K562 (cell line): Measurements from ENCODE around the gene ZBTB42. TPM values are rescaled to one million over a fixed set of nuclear protein-coding genes. Genes with fewer than 3 reads are reported as not detected.

Experiments
- ATAC-seq: fragments of 200-7000 bp; cut with Tn5 transposase; 3 replicates; pipeline ENCODE4 v1.9.1; 2020; ENCODE audit warnings: moderate library complexity
- BruUV-seq: library from RNA; stranded (reverse); fragments of 400-500 nt; replicated peaks from 2 replicates; lab custom pipeline; 2021; lab: Mats Ljungman, UMichigan
- CTCF ChIA-PET: fragments of 300-600 bp; formaldehyde crosslinking; extraction: SDS; loops from one replicate; lab custom pipeline; 2021; ENCODE audit warnings: low intra/inter-chr PET ratio; lab: Yijun Ruan, JAX
- POLR2A ChIA-PET: fragments of 300-600, 350-650 bp; sonication (Branson Sonifier 250); formaldehyde crosslinking; extraction: SDS; loops from one replicate; lab custom pipeline; 2021; ENCODE audit warnings: antibody characterized with exemption, inconsistent platforms; lab: Yijun Ruan, JAX
- DNase-seq, 4 experiments: peaks; one replicate each; pipeline versions ENCODE4 v3.0.0 to v3.0.0-alpha.2; 2011 to 2018; ENCODE audit warnings: low spot score in 3 of 4, mixed read lengths in 3 of 4; ENCODE audit errors: extremely low read depth in 1 of 4
- FAIRE-seq: peaks from 2 replicates; lab custom pipeline; 2011; peaks lifted over from hg19 to GRCh38; lab: Jason Lieb, UNC
- H2AFZ ChIP-seq: 2 replicates; pipeline ENCODE4 v1.6.0; 2011; ENCODE audit warnings: low read depth, low read length, control low read depth, inconsistent platforms
- H3K27ac ChIP-seq: fragments of 200-600 bp; 3 replicates; pipeline ENCODE4 v1.8.0; 2011; ENCODE audit warnings: low read depth, mild to moderate bottlenecking, control low read depth, inconsistent platforms, low read length, moderate library complexity, mixed read lengths; ENCODE audit errors: extremely low read depth
- H3K27me3 ChIP-seq, 2 experiments: fragments of 300-600 bp in 1 of 2; 2 replicates in 1 of 2; 3 replicates in 1 of 2; pipeline versions ENCODE4 v1.6.0 to v1.8.0; 2011; ENCODE audit warnings: inconsistent platforms in 2 of 2, low read length in 2 of 2, mild to moderate bottlenecking in 1 of 2, mixed read lengths in 1 of 2, moderate library complexity in 1 of 2; ENCODE audit not compliant: control insufficient read depth in 2 of 2, insufficient read depth in 2 of 2
- H3K36me3 ChIP-seq: fragments of 300-600 bp; 3 replicates; pipeline ENCODE4 v1.8.0; 2011; ENCODE audit warnings: mild to moderate bottlenecking, low read length, inconsistent platforms; ENCODE audit not compliant: control insufficient read depth, insufficient read depth
- H3K4me1 ChIP-seq, 2 experiments: fragments of 200-600 bp in 1 of 2; replicated peaks in 1 of 2; 2 replicates in 1 of 2; 3 replicates in 1 of 2; pipeline versions ENCODE4 v1.5.1 to v1.8.0; 2011; ENCODE audit warnings: inconsistent platforms in 2 of 2, low read length in 2 of 2, mild to moderate bottlenecking in 1 of 2, mixed read lengths in 1 of 2, moderate library complexity in 1 of 2; ENCODE audit not compliant: control insufficient read depth in 2 of 2, insufficient read depth in 2 of 2
- H3K4me2 ChIP-seq: 2 replicates; pipeline ENCODE4 v1.6.1; 2011; ENCODE audit warnings: low read length, control low read depth, inconsistent platforms, mixed read lengths; ENCODE audit not compliant: insufficient read depth
- H3K4me3 ChIP-seq: fragments of 200-600 bp; sonication (generic), shearing (Covaris generic); 2 replicates; pipeline ENCODE4 v1.5.1; 2016; ENCODE audit warnings: control low read depth, inconsistent platforms
- H3K79me2 ChIP-seq: fragments of 200-600 bp; 3 replicates; pipeline ENCODE4 v1.8.0; 2011; ENCODE audit warnings: low read length, inconsistent platforms; ENCODE audit not compliant: control insufficient read depth, insufficient read depth
- H3K9ac ChIP-seq, 2 experiments: 2 replicates each; pipeline versions ENCODE4 v1.6.0 to v1.6.1; 2011; ENCODE audit warnings: low read depth in 2 of 2, low read length in 2 of 2, control low read depth in 1 of 2, inconsistent platforms in 1 of 2, mild to moderate bottlenecking in 1 of 2, mixed read lengths in 1 of 2; ENCODE audit not compliant: insufficient read depth in 1 of 2
- H3K9me1 ChIP-seq: one replicate; pipeline ENCODE4 v1.6.0; 2011; ENCODE audit warnings: inconsistent platforms, mild to moderate bottlenecking, low read length, moderate library complexity; ENCODE audit not compliant: control insufficient read depth, insufficient read depth
- H3K9me3 ChIP-seq: replicated peaks from 2 replicates; pipeline ENCODE4 v1.5.1; 2011; ENCODE audit warnings: low read depth, low read length, inconsistent platforms; ENCODE audit not compliant: control insufficient read depth, insufficient read depth
- H4K20me1 ChIP-seq: replicated peaks from 2 replicates; pipeline ENCODE4 v1.6.1; 2011; ENCODE audit warnings: low read length, inconsistent platforms, mixed read lengths; ENCODE audit not compliant: control insufficient read depth, insufficient read depth
- ETV6 ChIP-seq, 3 experiments: fragments of 150-350 bp in 1 of 3; sonication (generic) in 1 of 3; formaldehyde crosslinking in 1 of 3; IDR thresholded peaks; 2 replicates each; pipeline versions ENCODE4 v1.6.1 to v1.8.0; 2014 to 2022; ENCODE audit warnings: borderline replicate concordance in 2 of 3, low read depth in 2 of 3, antibody characterized with exemption in 1 of 3, low read length in 1 of 3, mild to moderate bottlenecking in 1 of 3, missing genetic modification reagents in 1 of 3
- GABPB1 ChIP-seq: sonication (generic); formaldehyde crosslinking; IDR thresholded peaks from 2 replicates; pipeline ENCODE4 v1.8.0; 2022; ENCODE audit warnings: mild to moderate bottlenecking, missing genetic modification reagents
- HCFC1 ChIP-seq: IDR thresholded peaks from 2 replicates; pipeline ENCODE4 v1.6.1; 2012; ENCODE audit warnings: low read depth, low read length, improper control_type of control experiment
- HMGN3 ChIP-seq: IDR thresholded peaks from 2 replicates; pipeline ENCODE4 v1.6.1; 2011; ENCODE audit warnings: borderline replicate concordance, low read depth, mild to moderate bottlenecking, mixed read lengths, low read length; ENCODE audit not compliant: insufficient read length; ENCODE audit errors: extremely low read depth
- NFIX ChIP-seq: fragments of 250-450 bp; sonication (Bioruptor Pico); IDR thresholded peaks from 2 replicates; pipeline ENCODE4 v1.4.0; 2020; ENCODE audit warnings: low read depth, mild to moderate bottlenecking, moderate library complexity
- POLR3G ChIP-seq: IDR thresholded peaks from 2 replicates; pipeline ENCODE4 v1.6.1; 2011; ENCODE audit not compliant: insufficient read length, insufficient replicate concordance; ENCODE audit errors: extremely low read depth
- TBP ChIP-seq: optimal IDR thresholded peaks from 2 replicates; pipeline ENCODE3; 2011; ENCODE audit warnings: low read depth, low read length, improper control_type of control experiment
- ZNF212 ChIP-seq: fragments of 450-650 bp; formaldehyde crosslinking; IDR thresholded peaks from 2 replicates; pipeline ENCODE4 v1.4.0; 2020; ENCODE audit warnings: mild to moderate bottlenecking
- ZNF232 ChIP-seq: sonication (generic); formaldehyde crosslinking; IDR thresholded peaks from 2 replicates; pipeline ENCODE4 v1.8.0; 2022; ENCODE audit warnings: mild to moderate bottlenecking, missing genetic modification reagents
- WGBS: fragments of 100-300 bp; shearing (Covaris generic); methylation state at CpG from one replicate; pipeline ENCODE4 v1.1.6; 2016; ENCODE audit warnings: low coverage, mixed read lengths; ENCODE audit not compliant: insufficient coverage; ENCODE audit errors: missing lambda C conversion rate; 5-methylcytosine and 5-hydroxymethylcytosine counted together
- in situ Hi-C: fragments of 300-500 bp; cut with MboI; formaldehyde crosslinking; loops from 4 replicates; pipeline ENCODE4 v1.15.0; 2018; ENCODE audit warnings: inconsistent platforms, mixed read lengths
- intact Hi-C: fragments of 100-400 bp; cut with micrococcal nuclease; formaldehyde crosslinking; loops from 2 replicates; pipeline ENCODE4 v1.14.2; 2022
- polyA plus RNA-seq, 8 experiments: library from polyadenylated mRNA; depleted of rRNA in 4 of 8; stranded (reverse) in 5 of 8; unstranded in 3 of 8; fragments of >200 nt; fragmentation: Nextera tagmentation in 2 of 8; fragmentation: Illumina TruSeq in 1 of 8; extraction: Ambion mirVana in 2 of 8; extraction: Trizol in 1 of 8; gene quantifications; 2 replicates each; pipeline versions ENCODE4 v1.2.1 to v1.2.3, GENCODE V29; 2011 to 2014; ENCODE audit warnings: inconsistent platforms in 1 of 8, missing spikeins in 1 of 8
- total RNA-seq, 7 experiments: library from RNA; depleted of rRNA in 6 of 7; stranded (reverse); fragments of >200 nt in 6 of 7; fragmentation: Illumina TruSeq in 2 of 7; extraction: Trizol in 2 of 7; gene quantifications; 2 replicates each; pipeline versions ENCODE4 v1.2.1 to v1.2.3, GENCODE V29; 2011 to 2021; ENCODE audit warnings: low replicate concordance in 1 of 7
- TF ChIP-seq, protein P1 (sequence below): fragments of 250-450 bp; sonication (Bioruptor Pico); IDR thresholded peaks from 2 replicates; pipeline ENCODE4 v1.4.0; 2020
- TF ChIP-seq, protein P2 (sequence below), 3 experiments: fragments of 200-800 bp in 1 of 3; sonication (Bioruptor generic) in 1 of 3; sonication (generic) in 1 of 3; formaldehyde crosslinking in 1 of 3; IDR thresholded peaks; 2 replicates each; pipeline versions ENCODE4 v1.6.1 to v1.8.0; 2016 to 2022; ENCODE audit warnings: mild to moderate bottlenecking in 2 of 3, missing compliant biosample characterization in 2 of 3, missing genetic modification characterization in 2 of 3, missing genetic modification reagents in 1 of 3
- TF ChIP-seq, protein P3 (sequence below): fragments of 450-650 bp; formaldehyde crosslinking; IDR thresholded peaks from 2 replicates; pipeline ENCODE4 v1.4.0; 2022; ENCODE audit warnings: missing genetic modification characterization
- TF ChIP-seq, protein P4 (sequence below): fragments of 450-650 bp; conservative IDR thresholded peaks from 2 replicates; pipeline ENCODE4 v1.6.1; 2016; ENCODE audit warnings: missing genetic modification characterization, low read depth, mild to moderate bottlenecking, control low read depth, missing compliant biosample characterization

Gene ZBTB42
- total and polyA plus RNA-seq, 9 of the 15 experiments (the other 6 are each of a cell fraction or from before 2014, with no cell fraction given) = 0.03 to 8.5 (median 2.4) TPM

DNA sequence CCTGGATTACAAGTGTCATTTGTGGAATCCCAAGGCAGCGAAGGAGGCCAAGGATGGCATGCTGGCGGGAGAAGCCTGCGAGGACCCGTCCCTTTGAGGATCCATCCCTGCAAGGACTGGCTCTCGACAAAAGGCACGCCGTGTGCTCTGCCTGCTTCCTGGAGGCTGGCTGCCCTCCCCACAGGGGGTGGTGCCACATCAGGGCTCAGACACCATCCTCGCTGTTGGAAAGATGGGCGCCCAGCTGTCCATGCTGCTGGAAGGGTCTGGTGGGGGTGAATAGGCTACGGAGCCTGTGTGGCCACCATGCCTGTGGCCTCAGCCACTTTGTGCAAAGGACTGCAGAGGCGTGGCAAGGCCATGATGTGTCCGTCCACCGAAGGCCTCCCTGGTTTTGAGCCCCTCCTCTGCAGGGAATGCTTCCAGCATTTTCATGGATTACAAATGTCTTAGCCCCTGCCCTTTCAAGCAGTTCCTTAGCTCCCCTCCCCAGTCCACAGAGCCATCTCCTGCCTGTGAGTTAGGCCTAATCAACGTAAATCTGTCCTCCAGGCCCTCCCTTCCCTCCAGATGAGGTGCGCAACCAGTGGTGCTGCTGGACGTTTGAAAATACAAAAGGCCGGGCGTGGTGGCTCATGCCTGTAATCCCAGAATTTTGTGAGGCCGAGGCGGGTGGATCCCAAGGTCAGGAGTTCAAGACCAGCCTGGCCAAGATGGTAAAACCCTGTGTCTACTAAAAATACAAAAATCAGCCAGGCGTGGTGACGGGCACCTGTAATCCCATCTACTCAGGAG is 22.1 kb downstream of the ZBTB42 start:
- Histone ChIP-seq H3K36me3 (peaks cover 6% of the 10 kb centered on the region; the same call in 1 of the 3 replicates), H3K4me3 (no peak overlapping the region), H3K79me2 (no peaks in the 10 kb centered on the region), H2AFZ (no peak overlapping the region), H3K4me2 (no peak overlapping the region), H3K9me1 (no peaks in the 10 kb centered on the region), H3K27me3 (no peaks in the 10 kb centered on the region), H3K4me1 (peaks cover 6 to 48% of the 10 kb centered on the region in 2 experiments; a peak in 3 of 5 replicates), H3K9me3 (no peaks in the 10 kb centered on the region), H4K20me1 (no peaks in the 10 kb centered on the region; the same call in 1 of the 2 replicates), H3K9ac (peak overlapping the region in 1 of 2 experiments; percentile 58; a peak in 2 of 4 replicates), H3K27ac (no peak overlapping the region)
- in situ Hi-C loops = loop anchor here (5.0 kb wide), 1 partner anchor 56 kb away; no protein-coding TSS in a partner anchor
- DNase-seq (no peak), ATAC-seq (no peak), FAIRE-seq (no peak)
- no TSS peak for BruUV-seq
- intact Hi-C loops = no loop called here
- ChIA-PET POLR2A (interaction anchor here (1.3 kb wide), 1 partner anchor 38 kb away, joined by 6 read pairs; no protein-coding TSS in a partner anchor), CTCF (no interaction called here)
- WGBS = 53% methylated on average over 12 of the region's 22 CpGs
- TF ChIP-seq, protein P1, sequence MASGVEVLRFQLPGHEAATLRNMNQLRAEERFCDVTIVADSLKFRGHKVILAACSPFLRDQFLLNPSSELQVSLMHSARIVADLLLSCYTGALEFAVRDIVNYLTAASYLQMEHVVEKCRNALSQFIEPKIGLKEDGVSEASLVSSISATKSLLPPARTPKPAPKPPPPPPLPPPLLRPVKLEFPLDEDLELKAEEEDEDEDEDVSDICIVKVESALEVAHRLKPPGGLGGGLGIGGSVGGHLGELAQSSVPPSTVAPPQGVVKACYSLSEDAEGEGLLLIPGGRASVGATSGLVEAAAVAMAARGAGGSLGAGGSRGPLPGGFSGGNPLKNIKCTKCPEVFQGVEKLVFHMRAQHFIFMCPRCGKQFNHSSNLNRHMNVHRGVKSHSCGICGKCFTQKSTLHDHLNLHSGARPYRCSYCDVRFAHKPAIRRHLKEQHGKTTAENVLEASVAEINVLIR (CRISPR knock-in tag) = no peak
- TF ChIP-seq HMGN3 (no peak), ZNF232 (CRISPR knock-in tag) (no peak), TBP (no peak), GABPB1 (CRISPR knock-in tag) (no peak), ETV6 (IDR thresholded peaks at IDR 0.05; ENCODE audit: borderline replicate concordance in 1 of 2, low read depth in 2 of 2, low read length in 1 of 2) (no peak), ETV6 (CRISPR knock-in tag; IDR thresholded peaks at IDR 0.05; ENCODE audit: borderline replicate concordance) (no peak), ZNF212 (no peak), NFIX (CRISPR knock-in tag) (no peak), POLR3G (no peak), HCFC1 (no peak)
- TF ChIP-seq, protein P2, sequence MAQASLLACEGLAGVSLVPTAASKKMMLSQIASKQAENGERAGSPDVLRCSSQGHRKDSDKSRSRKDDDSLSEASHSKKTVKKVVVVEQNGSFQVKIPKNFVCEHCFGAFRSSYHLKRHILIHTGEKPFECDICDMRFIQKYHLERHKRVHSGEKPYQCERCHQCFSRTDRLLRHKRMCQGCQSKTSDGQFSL (CRISPR knock-in tag; IDR thresholded peaks at IDR 0.05) = no peak
- TF ChIP-seq, protein P2 (tag; IDR thresholded peaks at IDR 0.05) = no peak
- TF ChIP-seq, protein P3, sequence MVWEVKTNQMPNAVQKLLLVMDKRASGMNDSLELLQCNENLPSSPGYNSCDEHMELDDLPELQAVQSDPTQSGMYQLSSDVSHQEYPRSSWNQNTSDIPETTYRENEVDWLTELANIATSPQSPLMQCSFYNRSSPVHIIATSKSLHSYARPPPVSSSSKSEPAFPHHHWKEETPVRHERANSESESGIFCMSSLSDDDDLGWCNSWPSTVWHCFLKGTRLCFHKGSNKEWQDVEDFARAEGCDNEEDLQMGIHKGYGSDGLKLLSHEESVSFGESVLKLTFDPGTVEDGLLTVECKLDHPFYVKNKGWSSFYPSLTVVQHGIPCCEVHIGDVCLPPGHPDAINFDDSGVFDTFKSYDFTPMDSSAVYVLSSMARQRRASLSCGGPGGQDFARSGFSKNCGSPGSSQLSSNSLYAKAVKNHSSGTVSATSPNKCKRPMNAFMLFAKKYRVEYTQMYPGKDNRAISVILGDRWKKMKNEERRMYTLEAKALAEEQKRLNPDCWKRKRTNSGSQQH (CRISPR knock-in tag) = no peak
- TF ChIP-seq, protein P4, sequence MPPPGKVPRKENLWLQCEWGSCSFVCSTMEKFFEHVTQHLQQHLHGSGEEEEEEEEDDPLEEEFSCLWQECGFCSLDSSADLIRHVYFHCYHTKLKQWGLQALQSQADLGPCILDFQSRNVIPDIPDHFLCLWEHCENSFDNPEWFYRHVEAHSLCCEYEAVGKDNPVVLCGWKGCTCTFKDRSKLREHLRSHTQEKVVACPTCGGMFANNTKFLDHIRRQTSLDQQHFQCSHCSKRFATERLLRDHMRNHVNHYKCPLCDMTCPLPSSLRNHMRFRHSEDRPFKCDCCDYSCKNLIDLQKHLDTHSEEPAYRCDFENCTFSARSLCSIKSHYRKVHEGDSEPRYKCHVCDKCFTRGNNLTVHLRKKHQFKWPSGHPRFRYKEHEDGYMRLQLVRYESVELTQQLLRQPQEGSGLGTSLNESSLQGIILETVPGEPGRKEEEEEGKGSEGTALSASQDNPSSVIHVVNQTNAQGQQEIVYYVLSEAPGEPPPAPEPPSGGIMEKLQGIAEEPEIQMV (tag) = no peak
